HEK293 (cell line): Measurements from ENCODE around the gene TK2.
A peak's percentile ranks its signal among the peaks of the same experiment; 100 is the strongest.

Source experiments
- ATF2 ChIP-seq: fragments of 450-650 bp; formaldehyde crosslinking; IDR thresholded peaks from 2 replicates; pipeline ENCODE4 v1.5.1; 2016; ENCODE audit warnings: missing biosample characterization, missing genetic modification characterization, low read depth
- BCL11B ChIP-seq: fragments of 450-650 bp; formaldehyde crosslinking; IDR thresholded peaks from 2 replicates; pipeline ENCODE4 v1.5.1; 2016; ENCODE audit warnings: low read depth, missing biosample characterization, missing genetic modification characterization
- GLI2 ChIP-seq: fragments of 450-650 bp; formaldehyde crosslinking; IDR thresholded peaks from 2 replicates; pipeline ENCODE4; 2017; ENCODE audit warnings: missing biosample characterization, missing genetic modification characterization, low read depth, borderline replicate concordance
- GLI4 ChIP-seq: fragments of 450-650 bp; formaldehyde crosslinking; IDR thresholded peaks from 2 replicates; pipeline ENCODE4 v1.5.1; 2016; ENCODE audit warnings: missing biosample characterization, missing genetic modification characterization
- GLIS1 ChIP-seq: fragments of 450-650 bp; formaldehyde crosslinking; IDR thresholded peaks from 2 replicates; pipeline ENCODE4 v1.5.1; 2016; ENCODE audit warnings: missing biosample characterization, missing genetic modification characterization
- GLIS2 ChIP-seq: fragments of 450-650 bp; formaldehyde crosslinking; IDR thresholded peaks from 2 replicates; pipeline ENCODE4 v1.5.1; 2016; ENCODE audit warnings: missing biosample characterization, missing genetic modification characterization
- HOXA7 ChIP-seq: sonication (generic); formaldehyde crosslinking; IDR thresholded peaks from 2 replicates; pipeline ENCODE4 v1.8.1; 2022; ENCODE audit warnings: missing genetic modification reagents, borderline replicate concordance
- HOXC10 ChIP-seq: sonication (generic); formaldehyde crosslinking; IDR thresholded peaks from 2 replicates; pipeline ENCODE4 v1.8.1; 2023; ENCODE audit warnings: mild to moderate bottlenecking, missing genetic modification reagents
- KLF9 ChIP-seq: fragments of 450-650 bp; formaldehyde crosslinking; IDR thresholded peaks from 2 replicates; pipeline ENCODE4 v1.5.1; 2016; ENCODE audit warnings: missing biosample characterization, missing genetic modification characterization, low read depth
- SETDB1 ChIP-seq: IDR thresholded peaks from one replicate; pipeline ENCODE4 v1.6.1; 2017; ENCODE audit warnings: mild to moderate bottlenecking, low read length, moderate library complexity, mixed read lengths; ENCODE audit not compliant: insufficient read length
- SP7 ChIP-seq: fragments of 450-650 bp; formaldehyde crosslinking; IDR thresholded peaks from 2 replicates; pipeline ENCODE4 v1.5.1; 2016; ENCODE audit warnings: missing biosample characterization, missing genetic modification characterization
- TCF7L2 ChIP-seq: IDR thresholded peaks from 2 replicates; pipeline ENCODE4 v1.6.1; 2011; ENCODE audit warnings: low read depth, mild to moderate bottlenecking, inconsistent platforms, low read length, moderate library complexity, borderline replicate concordance
- TRIM28 ChIP-seq: IDR thresholded peaks from 2 replicates; pipeline ENCODE4 v1.6.1; 2011; ENCODE audit warnings: low read length, control low read depth, borderline replicate concordance
- ZBTB26 ChIP-seq: fragments of 450-650 bp; formaldehyde crosslinking; optimal IDR thresholded peaks from 2 replicates; pipeline ENCODE3; 2016; ENCODE audit warnings: missing biosample characterization, mild to moderate bottlenecking, missing genetic modification characterization
- ZEB2 ChIP-seq: fragments of 450-650 bp; formaldehyde crosslinking; IDR thresholded peaks from 2 replicates; pipeline ENCODE4 v1.5.1; 2016; ENCODE audit warnings: missing biosample characterization, missing genetic modification characterization
- ZFHX2 ChIP-seq: fragments of 450-650 bp; formaldehyde crosslinking; conservative IDR thresholded peaks from 2 replicates; pipeline ENCODE4 v1.5.1; 2016; ENCODE audit warnings: missing biosample characterization, missing genetic modification characterization
- ZNF16 ChIP-seq: fragments of 450-650 bp; formaldehyde crosslinking; IDR thresholded peaks from 2 replicates; pipeline ENCODE4 v1.5.1; 2016; ENCODE audit warnings: low read depth, missing biosample characterization, missing genetic modification characterization
- ZNF19 ChIP-seq: fragments of 450-650 bp; formaldehyde crosslinking; IDR thresholded peaks from 2 replicates; pipeline ENCODE4; 2016; ENCODE audit warnings: missing biosample characterization, missing genetic modification characterization, low read depth
- ZNF501 ChIP-seq: fragments of 450-650 bp; formaldehyde crosslinking; IDR thresholded peaks from 2 replicates; pipeline ENCODE4 v1.5.1; 2016; ENCODE audit warnings: missing biosample characterization, missing genetic modification characterization
- ZNF660 ChIP-seq: fragments of 450-650 bp; IDR thresholded peaks from 2 replicates; pipeline ENCODE4 v1.5.1; 2018; ENCODE audit warnings: missing biosample characterization, mild to moderate bottlenecking, missing genetic modification characterization
- ZNF692 ChIP-seq: fragments of 450-650 bp; formaldehyde crosslinking; IDR thresholded peaks from 2 replicates; pipeline ENCODE4 v1.5.1; 2016; ENCODE audit warnings: missing biosample characterization, missing genetic modification characterization
- ZNF747 ChIP-seq: fragments of 450-650 bp; formaldehyde crosslinking; IDR thresholded peaks from 2 replicates; pipeline ENCODE4 v1.5.1; 2016; ENCODE audit warnings: missing biosample characterization, missing genetic modification characterization
- TF ChIP-seq, protein P1 (sequence below): fragments of 450-650 bp; formaldehyde crosslinking; IDR thresholded peaks from 2 replicates; pipeline ENCODE4 v1.5.1; 2016; ENCODE audit warnings: missing biosample characterization, missing genetic modification characterization
- TF ChIP-seq, protein P2 (sequence below): fragments of 450-650 bp; IDR thresholded peaks from 2 replicates; pipeline ENCODE4 v1.5.1; 2018; ENCODE audit warnings: missing biosample characterization, missing genetic modification characterization
- TF ChIP-seq, protein P3 (sequence below): fragments of 450-650 bp; formaldehyde crosslinking; conservative IDR thresholded peaks from 2 replicates; pipeline ENCODE4 v1.5.1; 2016; ENCODE audit warnings: low read depth, missing biosample characterization, missing genetic modification characterization
- TF ChIP-seq, protein P4 (sequence below): fragments of 450-650 bp; formaldehyde crosslinking; IDR thresholded peaks from 2 replicates; pipeline ENCODE4 v1.5.1; 2017; ENCODE audit warnings: missing biosample characterization, mild to moderate bottlenecking, missing genetic modification characterization, moderate library complexity

Gene TK2

GRCh38 chr16:66474750-66475199 is 75.1 kb downstream of the TK2 start (continued):
- TF ChIP-seq ZNF692, result peak; percentile 44; the same call in 1 of the 2 replicates
- 0 out of 2 replicates have a peak, but pooled peaks have one; percentile 23 for TF ChIP-seq ZEB2 (tag by site-specific recombination)
- 0 out of 2 replicates have a peak, but pooled peaks have one; percentile 21 for TF ChIP-seq KLF9
- TF ChIP-seq ZBTB26 (tag by site-specific recombination), result no peak
- TF ChIP-seq ZNF501, result no peak
- no peak for TF ChIP-seq GLI2
- TF ChIP-seq GLIS2 (tag by site-specific recombination), result no peak
- peak; percentile 50 for TF ChIP-seq GLIS1 (tag by site-specific recombination)
- peak; percentile 29; the same call in 1 of the 2 replicates for TF ChIP-seq ATF2 (tag by site-specific recombination)
- TF ChIP-seq SP7 (tag by site-specific recombination), result peak; percentile 65
- no peak for TF ChIP-seq HOXC10
- TF ChIP-seq SETDB1, result no peak
- TF ChIP-seq GLI4 (tag by site-specific recombination), result no peak
- peak; percentile 96 for TF ChIP-seq ZNF660 (tag by site-specific recombination)
- TF ChIP-seq, protein P1, sequence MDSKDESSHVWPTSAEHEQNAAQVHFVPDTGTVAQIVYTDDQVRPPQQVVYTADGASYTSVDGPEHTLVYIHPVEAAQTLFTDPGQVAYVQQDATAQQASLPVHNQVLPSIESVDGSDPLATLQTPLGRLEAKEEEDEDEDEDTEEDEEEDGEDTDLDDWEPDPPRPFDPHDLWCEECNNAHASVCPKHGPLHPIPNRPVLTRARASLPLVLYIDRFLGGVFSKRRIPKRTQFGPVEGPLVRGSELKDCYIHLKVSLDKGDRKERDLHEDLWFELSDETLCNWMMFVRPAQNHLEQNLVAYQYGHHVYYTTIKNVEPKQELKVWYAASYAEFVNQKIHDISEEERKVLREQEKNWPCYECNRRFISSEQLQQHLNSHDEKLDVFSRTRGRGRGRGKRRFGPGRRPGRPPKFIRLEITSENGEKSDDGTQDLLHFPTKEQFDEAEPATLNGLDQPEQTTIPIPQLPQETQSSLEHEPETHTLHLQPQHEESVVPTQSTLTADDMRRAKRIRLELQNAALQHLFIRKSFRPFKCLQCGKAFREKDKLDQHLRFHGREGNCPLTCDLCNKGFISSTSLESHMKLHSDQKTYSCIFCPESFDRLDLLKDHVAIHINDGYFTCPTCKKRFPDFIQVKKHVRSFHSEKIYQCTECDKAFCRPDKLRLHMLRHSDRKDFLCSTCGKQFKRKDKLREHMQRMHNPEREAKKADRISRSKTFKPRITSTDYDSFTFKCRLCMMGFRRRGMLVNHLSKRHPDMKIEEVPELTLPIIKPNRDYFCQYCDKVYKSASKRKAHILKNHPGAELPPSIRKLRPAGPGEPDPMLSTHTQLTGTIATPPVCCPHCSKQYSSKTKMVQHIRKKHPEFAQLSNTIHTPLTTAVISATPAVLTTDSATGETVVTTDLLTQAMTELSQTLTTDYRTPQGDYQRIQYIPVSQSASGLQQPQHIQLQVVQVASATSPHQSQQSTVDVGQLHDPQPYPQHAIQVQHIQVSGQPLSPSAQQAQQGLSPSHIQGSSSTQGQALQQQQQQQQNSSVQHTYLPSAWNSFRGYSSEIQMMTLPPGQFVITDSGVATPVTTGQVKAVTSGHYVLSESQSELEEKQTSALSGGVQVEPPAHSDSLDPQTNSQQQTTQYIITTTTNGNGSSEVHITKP (tag by site-specific recombination), result peak; percentile 84
- no peak for TF ChIP-seq ZNF16 (tag by site-specific recombination)
- TF ChIP-seq, protein P2, sequence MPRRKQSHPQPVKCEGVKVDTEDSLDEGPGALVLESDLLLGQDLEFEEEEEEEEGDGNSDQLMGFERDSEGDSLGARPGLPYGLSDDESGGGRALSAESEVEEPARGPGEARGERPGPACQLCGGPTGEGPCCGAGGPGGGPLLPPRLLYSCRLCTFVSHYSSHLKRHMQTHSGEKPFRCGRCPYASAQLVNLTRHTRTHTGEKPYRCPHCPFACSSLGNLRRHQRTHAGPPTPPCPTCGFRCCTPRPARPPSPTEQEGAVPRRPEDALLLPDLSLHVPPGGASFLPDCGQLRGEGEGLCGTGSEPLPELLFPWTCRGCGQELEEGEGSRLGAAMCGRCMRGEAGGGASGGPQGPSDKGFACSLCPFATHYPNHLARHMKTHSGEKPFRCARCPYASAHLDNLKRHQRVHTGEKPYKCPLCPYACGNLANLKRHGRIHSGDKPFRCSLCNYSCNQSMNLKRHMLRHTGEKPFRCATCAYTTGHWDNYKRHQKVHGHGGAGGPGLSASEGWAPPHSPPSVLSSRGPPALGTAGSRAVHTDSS, result peak; percentile 61
- no peak for TF ChIP-seq TRIM28
- TF ChIP-seq ZFHX2, result peak; percentile 47; the same call in 1 of the 2 replicates
- no peak for TF ChIP-seq ZNF747 (tag by site-specific recombination)
- TF ChIP-seq, protein P3, sequence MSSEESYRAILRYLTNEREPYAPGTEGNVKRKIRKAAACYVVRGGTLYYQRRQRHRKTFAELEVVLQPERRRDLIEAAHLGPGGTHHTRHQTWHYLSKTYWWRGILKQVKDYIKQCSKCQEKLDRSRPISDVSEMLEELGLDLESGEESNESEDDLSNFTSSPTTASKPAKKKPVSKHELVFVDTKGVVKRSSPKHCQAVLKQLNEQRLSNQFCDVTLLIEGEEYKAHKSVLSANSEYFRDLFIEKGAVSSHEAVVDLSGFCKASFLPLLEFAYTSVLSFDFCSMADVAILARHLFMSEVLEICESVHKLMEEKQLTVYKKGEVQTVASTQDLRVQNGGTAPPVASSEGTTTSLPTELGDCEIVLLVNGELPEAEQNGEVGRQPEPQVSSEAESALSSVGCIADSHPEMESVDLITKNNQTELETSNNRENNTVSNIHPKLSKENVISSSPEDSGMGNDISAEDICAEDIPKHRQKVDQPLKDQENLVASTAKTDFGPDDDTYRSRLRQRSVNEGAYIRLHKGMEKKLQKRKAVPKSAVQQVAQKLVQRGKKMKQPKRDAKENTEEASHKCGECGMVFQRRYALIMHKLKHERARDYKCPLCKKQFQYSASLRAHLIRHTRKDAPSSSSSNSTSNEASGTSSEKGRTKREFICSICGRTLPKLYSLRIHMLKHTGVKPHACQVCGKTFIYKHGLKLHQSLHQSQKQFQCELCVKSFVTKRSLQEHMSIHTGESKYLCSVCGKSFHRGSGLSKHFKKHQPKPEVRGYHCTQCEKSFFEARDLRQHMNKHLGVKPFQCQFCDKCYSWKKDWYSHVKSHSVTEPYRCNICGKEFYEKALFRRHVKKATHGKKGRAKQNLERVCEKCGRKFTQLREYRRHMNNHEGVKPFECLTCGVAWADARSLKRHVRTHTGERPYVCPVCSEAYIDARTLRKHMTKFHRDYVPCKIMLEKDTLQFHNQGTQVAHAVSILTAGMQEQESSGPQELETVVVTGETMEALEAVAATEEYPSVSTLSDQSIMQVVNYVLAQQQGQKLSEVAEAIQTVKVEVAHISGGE (tag by site-specific recombination), result no peak
- no peak for TF ChIP-seq BCL11B (tag by site-specific recombination)
- no peak for TF ChIP-seq ZNF19
- TF ChIP-seq, protein P4, sequence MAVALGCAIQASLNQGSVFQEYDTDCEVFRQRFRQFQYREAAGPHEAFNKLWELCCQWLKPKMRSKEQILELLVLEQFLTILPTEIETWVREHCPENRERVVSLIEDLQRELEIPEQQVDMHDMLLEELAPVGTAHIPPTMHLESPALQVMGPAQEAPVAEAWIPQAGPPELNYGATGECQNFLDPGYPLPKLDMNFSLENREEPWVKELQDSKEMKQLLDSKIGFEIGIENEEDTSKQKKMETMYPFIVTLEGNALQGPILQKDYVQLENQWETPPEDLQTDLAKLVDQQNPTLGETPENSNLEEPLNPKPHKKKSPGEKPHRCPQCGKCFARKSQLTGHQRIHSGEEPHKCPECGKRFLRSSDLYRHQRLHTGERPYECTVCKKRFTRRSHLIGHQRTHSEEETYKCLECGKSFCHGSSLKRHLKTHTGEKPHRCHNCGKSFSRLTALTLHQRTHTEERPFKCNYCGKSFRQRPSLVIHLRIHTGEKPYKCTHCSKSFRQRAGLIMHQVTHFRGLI (tag by site-specific recombination), result no peak
- no peak for TF ChIP-seq HOXA7
- TF ChIP-seq TCF7L2, result no peak
